Parathyroid adenoma (tissue), 2 donors: Measurements from ENCODE around the gene C1QBP.

Experiments
- H2AFZ ChIP-seq: fragments of 300-600 bp; sonication (generic); one replicate; pipeline ENCODE4 v1.7.0; 2017; ENCODE audit warnings: antibody characterized with exemption, mild to moderate bottlenecking
- H3K27ac ChIP-seq: fragments of 300-600 bp; sonication (generic); one replicate; pipeline ENCODE4 v1.7.0; 2017
- H3K27me3 ChIP-seq: fragments of 300-600 bp; sonication (generic); one replicate; pipeline ENCODE4 v1.7.0; 2017; ENCODE audit warnings: low read length; ENCODE audit not compliant: control insufficient read depth, insufficient read depth
- H3K36me3 ChIP-seq: fragments of 300-600 bp; sonication (generic); one replicate; pipeline ENCODE4 v1.7.0; 2017; ENCODE audit warnings: low read length; ENCODE audit not compliant: control insufficient read depth, insufficient read depth
- H3K4me1 ChIP-seq: fragments of 300-600 bp; sonication (generic); one replicate; pipeline ENCODE4 v1.7.0; 2017; ENCODE audit warnings: control low read depth
- H3K4me2 ChIP-seq: fragments of 300-600 bp; sonication (generic); one replicate; pipeline ENCODE4 v1.7.0; 2017; ENCODE audit warnings: low read length
- H3K4me3 ChIP-seq: fragments of 300-600 bp; sonication (generic); one replicate; pipeline ENCODE4 v1.7.0; 2017; ENCODE audit warnings: low read depth, low read length
- H3K79me2 ChIP-seq: fragments of 300-600 bp; sonication (generic); one replicate; pipeline ENCODE4 v1.7.0; 2017; ENCODE audit warnings: control low read depth
- H3K9ac ChIP-seq: fragments of 300-600 bp; sonication (generic); one replicate; pipeline ENCODE4 v1.7.0; 2017; ENCODE audit warnings: mild to moderate bottlenecking
- H3K9me3 ChIP-seq: fragments of 300-600 bp; sonication (generic); one replicate; pipeline ENCODE4 v1.7.0; 2017; ENCODE audit warnings: low read length; ENCODE audit not compliant: control insufficient read depth
- CTCF ChIP-seq: fragments of 300-600 bp; sonication (generic); IDR thresholded peaks from one replicate; pipeline ENCODE4 v1.7.0; 2017; ENCODE audit warnings: antibody characterized with exemption, mild to moderate bottlenecking
- donor health status: primary hyperparathyroidism.

The C1QBP gene

GRCh38 chr17:5425826-5426225 lies 13.1 kb downstream of the C1QBP start:
- Histone ChIP-seq H3K9ac (no peak overlapping the region), H3K36me3 (no peaks in the 10 kb centered on the region)
- no peak for TF ChIP-seq CTCF

GRCh38 chr17:5424909-5425308 lies 14.0 kb downstream of the C1QBP start:
- H3K36me3 ChIP-seq: no peaks in the 10 kb centered on the region
- H3K27ac ChIP-seq: no peak overlapping the region
- H3K27me3 ChIP-seq: no peaks in the 10 kb centered on the region
- peaks cover 19% of the 10 kb centered on the region for H3K79me2 ChIP-seq
- no peak overlapping the region for H3K9ac ChIP-seq
- no peaks in the 10 kb centered on the region for H3K4me1 ChIP-seq
- H3K4me3 ChIP-seq: no peak overlapping the region
- no peak for TF ChIP-seq CTCF
- no peaks in the 10 kb centered on the region for H3K9me3 ChIP-seq
- H2AFZ ChIP-seq: no peak overlapping the region
- no peak overlapping the region for H3K4me2 ChIP-seq

More at GRCh38 chr17:5425826-5426225, 13.1 kb downstream of the C1QBP start:
- Histone ChIP-seq H3K27me3 (no peaks in the 10 kb centered on the region), H3K4me3 (no peak overlapping the region), H2AFZ (no peak overlapping the region), H3K79me2 (peaks cover 19% of the 10 kb centered on the region), H3K4me1 (no peaks in the 10 kb centered on the region), H3K4me2 (no peak overlapping the region), H3K27ac (no peak overlapping the region), H3K9me3 (no peaks in the 10 kb centered on the region)

GRCh38 chr17:5422505-5422904 lies 16.4 kb downstream of the C1QBP start:
- Histone ChIP-seq H3K27ac (no peak overlapping the region), H3K9ac (no peak overlapping the region), H3K36me3 (no peaks in the 10 kb centered on the region), H3K27me3 (no peaks in the 10 kb centered on the region), H3K9me3 (no peaks in the 10 kb centered on the region), H2AFZ (no peak overlapping the region), H3K4me2 (no peak overlapping the region), H3K79me2 (peaks cover 19% of the 10 kb centered on the region), H3K4me1 (no peaks in the 10 kb centered on the region), H3K4me3 (no peak overlapping the region)
- TF ChIP-seq CTCF: no peak

GRCh38 chr17:5419959-5420653 lies 18.8 kb downstream of the C1QBP start, which contains the start of gene RPAIN:
Gene RPAIN (plus strand): TSS chr17:5420182. CDS start chr17:5420211, 29 bp downstream.
- H3K4me3 ChIP-seq: peak within 1 kb of the TSS; percentile 94
- no peaks in the 10 kb centered on the region for H3K9me3 ChIP-seq
- H2AFZ ChIP-seq: peak within 1 kb of the TSS; percentile 87
- peak within 1 kb of the TSS; percentile 57 for H3K9ac ChIP-seq
- no peak for TF ChIP-seq CTCF
- H3K27ac ChIP-seq: peak within 1 kb of the TSS; percentile 88
- no peaks in the 10 kb centered on the region for H3K36me3 ChIP-seq
- peak within 1 kb of the TSS; percentile 90 for H3K4me2 ChIP-seq
- H3K27me3 ChIP-seq: no peaks in the 10 kb centered on the region
- H3K79me2 ChIP-seq: peaks cover 34% of the 10 kb centered on the region
- no peaks in the 10 kb centered on the region for H3K4me1 ChIP-seq
